Measurements from ENCODE around the gene DCLK3.

DCLK3 gene

DNA sequence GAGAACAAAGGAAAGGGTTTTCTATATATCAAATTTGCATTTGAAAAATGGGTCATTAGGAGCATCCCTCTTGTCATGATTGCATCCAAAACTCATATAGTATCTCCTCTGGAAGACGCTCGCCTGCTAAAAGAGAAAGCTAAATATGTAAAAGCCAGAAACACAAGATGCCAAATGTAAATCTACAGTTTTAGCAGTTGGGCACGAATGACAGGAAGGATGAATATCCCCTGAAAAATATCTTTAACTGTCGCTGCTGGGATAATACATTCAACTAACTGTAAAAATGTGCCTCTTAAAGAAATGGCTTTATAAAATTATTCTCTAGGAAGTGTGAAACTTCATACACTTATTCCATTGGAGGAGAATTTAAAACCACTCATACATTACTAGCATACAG is 101.7 kb downstream of the DCLK3 start:
- no peak for DNase-seq

Measured in activated CD4-positive, alpha-beta T cell treated with anti-CD3 and anti-CD28 coated beads, Interleukin-2, amount 50 U/mL, for 48 hours (primary cell).